Activated CD4-positive, alpha-beta T cell treated with anti-CD3 and anti-CD28 coated beads for 4 hours (primary cell): ENCODE results near the gene PTPRG.

Experiments used
- DNase-seq, 2 donors: peaks; one replicate each; pipeline ENCODE4 v3.0.0-alpha.2; 2020

The PTPRG gene

DNA sequence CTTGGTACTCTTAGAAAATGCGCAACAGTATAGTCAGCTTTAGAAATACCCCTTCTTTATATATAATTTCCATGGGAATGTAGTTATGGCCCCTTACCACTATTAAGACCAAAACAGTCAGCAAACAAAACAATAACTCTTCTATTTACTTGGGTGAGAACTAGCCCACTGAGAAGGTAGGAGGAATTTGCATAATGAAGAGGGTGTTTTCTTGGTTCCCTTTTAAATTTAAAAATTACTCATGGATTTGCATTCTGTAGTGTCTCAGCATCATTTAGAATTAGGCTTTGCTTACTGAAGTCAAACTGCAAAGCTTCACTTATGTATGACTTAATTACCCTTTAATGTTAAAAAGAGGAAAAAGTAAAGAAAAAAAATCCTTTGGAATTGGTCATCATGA, 350.8 kb downstream of the PTPRG start:
- DNase-seq: no peak

DNA sequence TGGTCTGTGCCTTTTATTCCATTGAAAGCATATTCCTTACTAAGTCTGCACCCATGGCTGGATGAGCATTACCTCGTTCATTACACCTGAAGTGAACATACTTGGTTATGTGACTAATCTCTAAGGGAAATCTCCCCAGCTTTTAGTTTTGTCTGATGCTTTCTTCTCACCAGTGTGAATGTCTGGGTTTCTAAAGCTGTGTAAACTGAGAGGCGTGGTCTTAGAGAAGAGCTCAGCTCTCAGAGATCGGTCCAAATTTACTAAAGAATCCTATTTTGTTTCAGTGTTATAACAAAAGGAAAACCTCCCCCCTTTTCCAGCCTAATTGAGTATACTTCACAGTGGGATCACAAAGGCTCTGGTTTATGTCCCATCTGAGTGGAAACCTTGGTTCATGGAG, 352.3 kb downstream of the PTPRG start:
- DNase-seq: no peak

DNA sequence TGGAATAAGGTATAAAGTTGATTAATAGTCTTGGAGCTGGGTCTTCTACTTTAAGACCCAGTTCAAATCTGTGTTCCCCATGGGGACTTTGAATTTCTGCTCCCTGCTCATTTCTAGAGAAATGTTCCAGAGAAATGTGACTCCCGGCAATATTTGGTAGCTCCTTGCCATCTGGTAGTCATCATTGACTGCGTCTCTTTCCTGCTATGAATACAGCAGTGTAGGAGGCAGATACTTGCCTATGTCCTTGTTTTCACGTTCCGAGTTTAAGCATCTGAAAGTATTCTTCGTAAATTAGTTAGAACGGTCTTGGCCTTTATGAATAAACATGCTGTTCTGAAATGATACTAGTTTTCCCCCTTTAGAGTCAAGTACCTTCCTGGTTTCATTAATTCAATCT, 352.9 kb downstream of the PTPRG start:
- DNase-seq: no peak

DNA sequence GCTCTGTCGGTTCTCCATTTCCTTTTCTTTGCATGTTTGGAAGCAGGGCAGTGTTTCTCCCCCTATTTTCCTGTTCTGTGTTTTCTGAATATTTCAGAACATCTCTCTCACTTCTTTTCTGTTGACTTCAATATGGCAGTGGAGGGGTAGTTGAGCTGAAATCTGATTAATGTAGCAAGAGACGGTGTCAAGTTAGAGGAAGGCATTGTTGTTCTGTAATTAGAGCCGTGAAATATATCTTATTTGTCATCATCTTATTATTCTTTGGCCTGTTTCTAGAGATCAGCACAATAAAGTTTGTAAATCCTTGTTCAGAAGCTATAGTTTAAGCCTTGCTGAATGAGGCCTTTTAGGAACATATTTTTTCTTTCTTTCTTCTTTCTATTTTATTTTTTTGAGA, 353.9 kb downstream of the PTPRG start:
- DNase-seq: no peak

DNA sequence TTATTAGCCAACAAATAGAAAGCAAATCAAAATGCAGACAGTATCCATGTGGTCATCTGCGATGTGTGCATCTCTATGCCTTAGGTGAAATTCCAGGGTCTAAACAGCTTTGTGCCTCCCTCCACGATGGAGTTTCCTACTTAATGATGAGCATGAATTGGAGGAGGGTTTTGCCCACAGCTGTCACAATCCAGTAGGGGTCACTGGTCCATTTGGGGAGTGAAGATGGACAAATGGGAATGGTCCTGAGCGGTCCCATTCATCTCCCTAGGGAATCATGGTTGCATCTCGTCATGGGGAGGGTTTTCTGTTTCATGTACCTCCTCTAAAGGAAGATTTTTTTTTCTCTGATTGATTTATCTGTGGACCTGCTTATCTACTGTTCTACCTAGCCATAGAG, 358.0 kb downstream of the PTPRG start:
- DNase-seq: no peak

DNA sequence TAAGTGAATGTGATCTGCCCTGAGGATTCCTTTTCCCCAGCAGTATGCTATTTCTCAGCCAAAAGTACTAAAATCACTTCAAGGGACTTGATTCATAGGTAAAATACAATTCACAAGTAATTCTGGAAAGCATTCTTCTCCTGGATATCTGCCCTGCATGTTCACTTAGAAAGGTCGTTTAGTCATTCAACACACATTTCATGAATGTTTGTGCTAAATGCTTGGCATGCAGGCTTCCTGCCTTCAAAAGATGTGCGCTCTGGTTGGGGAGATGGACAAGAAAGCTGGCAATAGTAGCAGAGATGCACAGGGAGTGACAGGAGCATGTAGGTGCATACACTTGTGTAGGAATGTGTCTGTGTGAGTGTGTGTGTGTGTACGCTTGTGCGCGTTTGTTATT, 360.7 kb downstream of the PTPRG start:
- no peak for DNase-seq

DNA sequence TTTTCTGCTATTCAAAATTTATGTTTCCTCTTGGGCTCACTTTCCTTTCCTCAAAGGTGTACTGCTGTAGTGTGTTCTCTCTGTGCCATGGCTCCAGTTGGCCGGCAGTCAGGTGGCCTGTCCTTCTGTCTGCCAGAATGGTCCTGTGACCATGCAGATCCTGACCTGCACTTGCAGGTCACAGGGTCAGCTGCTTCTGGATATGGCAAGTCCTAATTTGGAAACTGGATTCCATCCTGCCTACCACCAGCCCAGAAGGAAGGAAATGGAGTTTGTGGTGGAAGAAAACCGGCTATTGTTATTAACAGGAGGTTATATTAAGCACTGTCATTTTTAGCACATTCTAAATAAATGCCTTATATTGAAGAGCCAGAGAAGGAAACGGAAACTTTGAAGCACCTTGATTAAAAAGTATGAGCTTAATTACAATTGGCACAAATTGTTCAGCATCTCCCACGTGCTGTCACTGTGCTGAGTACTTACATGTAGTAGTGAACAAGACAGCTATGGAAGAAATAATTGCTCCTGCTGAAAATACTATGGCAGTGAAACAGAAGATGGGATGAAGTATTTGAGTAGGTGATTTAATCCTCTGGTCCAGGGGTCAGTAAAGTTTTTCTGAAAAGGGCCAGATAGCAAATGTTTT, 362.8 kb downstream of the PTPRG start:
- DNase-seq: no peak

DNA sequence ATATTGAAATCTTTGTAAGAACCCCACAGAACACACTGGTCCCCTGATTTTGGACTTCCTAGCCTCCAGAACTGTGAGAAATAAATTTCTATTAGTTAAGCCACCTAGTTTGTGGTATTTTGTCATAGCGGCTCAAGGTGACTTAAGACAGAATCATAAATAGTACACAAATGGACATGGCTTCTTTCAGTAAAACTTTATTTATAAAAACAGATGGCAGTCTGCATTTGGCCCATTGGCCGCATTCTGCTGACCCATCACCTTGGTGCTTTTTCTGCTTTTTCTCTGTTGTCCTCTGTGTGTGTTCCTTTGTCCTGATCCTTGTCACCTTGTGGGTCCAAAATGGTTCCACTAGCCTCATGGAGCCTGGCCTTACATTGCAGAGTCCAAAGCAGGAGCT, 363.6 kb downstream of the PTPRG start:
- no peak for DNase-seq

DNA sequence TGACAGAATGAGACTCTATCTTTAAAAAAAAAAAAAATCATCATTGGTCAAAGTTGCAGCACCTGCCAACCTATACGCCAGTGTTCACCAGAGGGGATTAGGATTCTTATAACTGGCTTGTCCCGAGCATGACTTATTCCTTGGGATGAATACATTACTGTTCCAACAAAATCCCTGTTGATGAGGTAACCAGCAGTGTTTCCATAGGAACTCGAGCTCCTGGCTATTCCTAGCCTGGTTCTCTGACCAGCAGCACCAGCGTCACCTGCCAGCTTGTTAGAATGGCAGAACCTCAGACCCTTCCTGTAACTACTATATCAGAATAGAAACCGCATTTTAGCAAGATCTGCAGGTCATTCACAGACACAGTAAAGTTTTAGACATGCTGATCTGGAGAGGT, 364.4 kb downstream of the PTPRG start:
- DNase-seq: no peak

DNA sequence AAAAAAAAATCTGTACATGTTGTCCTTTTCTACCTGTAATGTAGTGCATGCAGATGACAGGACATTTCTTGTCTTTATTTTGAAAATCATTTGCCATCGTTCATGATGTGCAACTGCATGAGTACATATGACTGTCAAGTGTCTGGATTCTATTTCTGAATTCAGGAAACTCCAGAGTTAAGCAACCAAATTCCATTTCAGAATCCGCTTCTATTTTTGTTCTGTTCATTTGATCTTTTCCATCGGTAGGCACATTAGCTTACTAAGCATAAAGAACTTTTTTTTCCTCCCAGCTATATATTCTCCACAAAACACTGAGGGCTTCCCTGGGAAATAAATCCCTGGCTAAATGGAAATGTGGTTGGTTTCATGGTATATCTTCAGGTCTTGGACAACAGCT, 365.6 kb downstream of the PTPRG start:
- DNase-seq: no peak

DNA sequence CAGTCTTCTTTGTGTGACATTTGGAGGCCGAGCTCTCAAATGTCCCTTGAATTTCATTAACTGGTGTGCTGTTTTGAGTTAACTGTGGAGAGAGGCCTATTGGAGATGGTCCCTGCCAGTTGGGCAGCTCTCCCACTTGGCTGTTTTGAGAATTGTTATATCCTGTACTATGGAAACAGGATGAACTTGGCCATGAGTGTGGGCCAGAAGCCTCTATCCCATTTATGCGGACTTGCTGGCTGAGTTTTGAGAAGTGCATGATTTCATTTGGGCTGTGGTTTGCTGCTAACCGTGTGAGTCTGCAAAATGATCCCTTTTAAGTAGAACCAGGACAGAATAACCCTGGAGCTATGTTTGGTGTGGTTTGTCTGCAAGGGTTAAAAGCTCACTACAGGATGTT, 366.0 kb downstream of the PTPRG start:
- no peak for DNase-seq

DNA sequence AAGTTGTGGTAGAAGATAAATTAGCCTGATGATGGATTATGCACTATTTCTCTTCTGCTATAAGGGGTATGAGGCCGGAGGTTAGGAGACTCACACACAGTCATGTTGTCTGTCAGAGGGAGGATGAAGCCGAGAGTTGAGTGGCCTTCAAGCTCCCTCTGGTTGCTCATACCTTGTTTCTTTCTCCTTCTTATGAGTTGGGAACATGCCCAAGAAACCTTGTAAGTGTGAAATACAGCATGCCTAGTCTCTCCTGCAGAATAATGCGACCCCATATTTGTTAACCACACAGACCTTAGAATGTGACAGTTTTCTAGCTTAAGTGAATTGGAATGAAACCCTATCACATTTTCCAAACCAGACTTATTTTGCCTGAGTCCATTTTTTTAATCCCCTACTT, 366.7 kb downstream of the PTPRG start:
- DNase-seq: no peak

DNA sequence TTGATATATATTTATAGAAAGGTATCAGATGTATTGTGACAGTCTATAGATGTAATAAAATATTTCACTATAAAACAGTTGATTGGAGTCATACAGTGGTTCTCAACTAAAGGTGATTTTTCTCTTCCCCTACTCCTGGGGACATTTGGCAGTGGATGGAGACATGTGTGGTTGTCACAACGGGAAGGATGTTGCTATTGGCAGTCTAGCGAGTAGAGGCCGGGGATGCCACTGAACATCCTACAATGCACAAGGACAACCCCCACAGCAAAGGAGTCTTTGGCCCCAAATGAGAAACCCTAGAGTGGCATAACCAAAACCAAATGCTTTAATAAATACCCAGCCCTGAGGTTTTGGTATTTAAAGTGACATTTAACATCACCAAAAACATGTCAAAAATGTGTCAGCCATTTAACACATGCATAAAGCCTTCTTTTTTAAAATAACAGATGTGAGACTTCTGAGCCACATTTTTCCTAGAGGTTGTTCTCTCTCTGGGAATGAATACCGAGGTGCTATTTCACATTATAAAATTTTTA, 367.5 kb downstream of the PTPRG start:
- no peak for DNase-seq

DNA sequence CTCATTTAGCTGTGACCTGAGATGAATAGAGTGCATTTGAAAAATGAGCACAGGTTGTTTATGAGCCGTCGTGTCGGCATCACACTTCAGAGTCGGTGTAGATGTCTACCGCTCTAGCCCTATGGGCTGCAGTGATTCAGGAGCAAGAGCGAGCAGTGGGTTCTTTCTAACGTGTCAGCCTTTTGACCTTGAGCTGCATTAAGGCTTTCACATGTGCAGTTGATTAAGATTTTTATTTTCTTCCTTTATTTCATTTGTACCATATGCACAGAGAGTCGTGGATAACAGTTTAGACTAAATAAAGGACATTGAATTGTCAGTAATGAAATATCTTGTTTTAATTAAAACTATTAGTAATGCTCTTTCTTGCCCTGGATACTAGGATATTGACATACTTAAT, 368.2 kb downstream of the PTPRG start:
- no peak for DNase-seq

DNA sequence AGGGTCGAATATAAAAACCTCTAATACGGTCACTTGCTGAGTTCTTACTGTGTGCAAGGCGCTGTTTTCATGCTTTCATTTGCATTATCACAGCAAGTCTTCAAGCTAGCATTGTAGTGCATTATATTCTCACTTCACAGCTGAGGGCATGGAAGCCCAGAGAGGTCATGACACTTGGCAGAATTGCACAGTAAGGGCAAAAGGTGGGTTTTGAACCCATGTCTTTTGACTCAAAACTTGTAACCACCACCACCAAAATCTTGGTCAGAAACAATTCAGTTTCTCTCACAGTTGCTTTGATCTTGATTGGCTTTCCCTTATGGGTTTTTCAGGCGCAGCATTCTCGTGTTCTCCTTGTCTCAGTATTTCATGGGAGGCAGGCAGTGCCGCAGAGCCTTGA, 371.1 kb downstream of the PTPRG start:
- DNase-seq: no peak

DNA sequence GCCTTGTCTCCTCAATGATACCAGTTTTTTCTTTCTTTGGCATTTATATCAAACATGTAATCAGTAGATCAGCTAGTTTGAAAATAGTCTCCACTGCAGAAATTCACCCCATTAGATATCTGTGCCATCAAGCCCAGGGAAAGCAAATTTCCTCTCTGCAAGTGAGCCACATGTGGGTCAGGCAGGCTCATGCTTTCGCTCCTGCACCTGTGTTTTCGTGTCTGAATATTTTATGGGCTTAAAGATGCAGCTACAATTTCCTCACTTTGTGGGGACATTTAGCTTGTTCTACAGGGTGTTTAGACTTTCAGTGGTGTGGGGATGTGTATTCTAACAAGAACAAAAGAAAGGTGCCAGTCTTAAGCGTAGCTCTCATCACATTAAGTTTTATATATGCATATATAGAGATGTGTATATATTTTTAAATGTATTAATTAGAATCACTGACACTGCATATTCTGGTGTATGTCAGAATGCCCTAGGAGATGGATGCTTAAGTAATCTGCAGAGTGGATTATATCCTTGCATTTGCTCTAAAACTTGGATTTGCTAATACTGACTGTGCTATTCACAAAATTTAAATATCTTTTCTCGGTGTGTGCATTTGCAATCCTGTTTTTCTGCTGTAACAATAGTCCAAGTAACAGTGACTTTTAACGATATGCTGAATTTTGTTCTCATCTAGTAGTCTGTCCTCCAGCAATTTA, 372.6 kb downstream of the PTPRG start:
- no peak for DNase-seq

DNA sequence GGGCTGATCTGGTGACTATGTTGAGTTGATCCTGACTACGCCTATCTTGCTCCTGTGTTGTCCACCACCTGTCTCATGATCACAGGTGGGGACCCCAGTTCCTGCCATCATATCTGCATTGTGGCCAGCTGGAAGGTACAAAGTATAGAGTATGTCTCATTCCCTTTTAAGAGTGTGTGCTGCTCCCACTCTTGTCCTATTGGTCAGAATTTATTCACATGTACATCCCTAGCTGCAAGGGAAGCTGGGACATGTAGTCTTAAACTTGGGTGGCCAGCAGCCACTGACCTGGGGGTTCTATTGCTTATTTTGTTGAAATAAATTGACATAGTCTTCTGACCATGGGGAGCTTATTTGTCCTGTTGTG, 373.1 kb downstream of the PTPRG start:
- no peak for DNase-seq

DNA sequence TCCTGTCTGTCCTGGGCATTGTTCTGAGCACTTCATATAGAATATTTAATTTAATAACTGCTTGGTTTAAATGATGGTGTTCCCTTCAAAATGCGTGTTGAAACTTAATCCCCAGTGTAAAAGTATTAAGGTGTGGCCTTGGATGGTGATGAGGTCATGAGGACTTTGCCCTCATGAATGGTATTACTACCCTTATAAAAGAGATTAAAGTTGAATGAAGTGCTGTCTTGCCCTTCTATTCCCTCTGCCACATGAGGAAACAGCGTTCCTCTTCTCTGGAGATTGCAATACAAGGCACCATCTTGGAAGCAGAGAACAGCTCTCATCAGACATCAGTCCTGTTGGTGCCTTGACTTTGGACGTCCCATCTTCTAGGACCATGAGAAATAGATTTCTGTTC, 374.4 kb downstream of the PTPRG start:
- no peak for DNase-seq

DNA sequence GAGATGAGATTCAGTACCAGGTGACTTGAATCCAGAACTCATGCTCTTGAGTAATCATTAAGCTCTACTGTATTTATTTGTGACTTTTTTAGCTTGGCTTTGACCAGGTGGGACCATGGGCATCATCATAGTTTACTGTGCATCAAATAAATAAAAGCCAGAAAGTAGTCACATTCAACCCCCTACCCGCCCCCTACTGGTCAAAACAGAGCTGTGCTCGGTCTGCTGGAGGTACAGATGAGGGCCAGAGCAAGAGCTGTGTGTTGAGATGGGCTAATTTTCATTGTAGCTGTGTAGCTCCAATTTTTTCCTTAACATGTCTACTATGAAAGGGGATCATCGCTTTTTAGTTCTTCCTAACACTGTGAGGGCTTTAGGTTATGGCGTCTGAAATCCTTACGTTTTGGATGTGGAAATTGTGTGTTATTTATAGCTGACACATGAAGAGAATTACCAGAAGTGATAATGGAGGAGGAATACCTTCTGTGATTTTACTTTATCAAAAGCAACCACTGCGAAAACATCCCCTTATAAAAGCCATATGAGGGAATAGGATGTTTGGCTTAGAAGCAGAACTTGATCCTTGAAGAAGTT, 375.1 kb downstream of the PTPRG start:
- DNase-seq: no peak

DNA sequence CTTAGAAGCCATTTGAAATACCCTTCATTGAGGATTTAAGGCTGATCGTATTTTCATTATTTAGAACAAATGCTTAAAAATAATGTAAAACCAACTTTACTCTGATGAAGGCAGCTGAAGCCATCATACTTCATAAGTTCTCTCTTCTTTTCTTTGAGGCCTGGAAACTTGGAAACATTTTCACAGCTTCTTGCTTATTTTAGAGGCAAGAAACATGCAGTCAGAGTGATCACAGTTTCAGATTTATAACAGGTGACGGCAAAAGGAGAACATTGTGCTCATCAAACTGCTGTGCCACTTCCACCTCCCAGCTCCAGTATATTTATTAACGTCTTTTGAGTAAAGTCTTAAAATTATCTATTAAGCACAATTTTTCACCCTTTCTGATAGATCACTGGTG, 376.1 kb downstream of the PTPRG start:
- DNase-seq: no peak

DNA sequence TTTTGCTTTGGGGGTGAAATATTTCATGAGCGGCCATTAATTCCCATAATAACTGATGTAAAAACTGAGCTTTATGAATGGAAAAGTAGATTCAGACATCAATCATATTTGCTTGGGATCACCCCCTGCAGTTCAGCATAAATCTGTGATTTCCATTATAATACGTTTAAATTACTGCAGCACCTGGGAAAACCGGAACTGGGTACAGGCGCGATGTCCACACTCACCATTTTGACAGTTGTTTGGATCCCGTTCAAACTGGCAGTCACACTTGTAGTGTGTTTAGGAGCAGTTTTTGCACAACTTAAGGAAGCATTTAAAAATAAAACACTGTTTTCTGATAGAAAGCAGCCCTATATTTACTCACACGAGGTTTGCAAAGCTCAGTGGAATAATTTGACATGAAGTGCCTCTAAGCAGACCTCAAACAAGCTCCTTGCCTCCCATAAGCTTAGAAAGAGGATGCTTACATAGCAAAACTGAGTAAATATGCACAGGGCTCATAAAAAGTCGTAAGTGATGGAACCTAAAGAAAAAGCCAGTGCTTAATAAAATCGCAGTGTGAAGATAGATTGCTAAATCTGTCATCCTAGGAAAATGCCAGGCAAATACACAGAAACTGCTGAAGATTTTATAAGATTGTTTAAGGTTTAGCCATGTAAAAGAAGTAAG, 377.6 kb downstream of the PTPRG start:
- DNase-seq: no peak

DNA sequence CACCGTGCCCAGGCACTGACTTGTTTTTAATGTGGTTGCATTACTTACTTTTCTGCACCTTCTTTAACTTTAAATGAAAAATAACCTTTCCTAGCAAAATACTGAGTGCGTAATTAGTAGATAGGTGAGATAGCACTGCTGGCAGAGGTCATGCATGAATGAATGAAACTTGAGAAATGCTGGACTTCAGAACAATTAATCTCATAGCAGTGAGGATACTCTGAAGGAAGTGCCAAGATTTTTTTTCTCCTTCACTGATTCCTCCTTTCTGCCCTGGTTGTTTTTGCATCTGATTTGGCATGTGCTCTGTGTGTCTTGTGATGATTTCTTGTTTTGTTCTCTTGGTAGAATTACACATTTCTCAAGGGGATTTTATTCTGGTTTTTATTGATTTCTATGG, 378.9 kb downstream of the PTPRG start:
- no peak for DNase-seq

DNA sequence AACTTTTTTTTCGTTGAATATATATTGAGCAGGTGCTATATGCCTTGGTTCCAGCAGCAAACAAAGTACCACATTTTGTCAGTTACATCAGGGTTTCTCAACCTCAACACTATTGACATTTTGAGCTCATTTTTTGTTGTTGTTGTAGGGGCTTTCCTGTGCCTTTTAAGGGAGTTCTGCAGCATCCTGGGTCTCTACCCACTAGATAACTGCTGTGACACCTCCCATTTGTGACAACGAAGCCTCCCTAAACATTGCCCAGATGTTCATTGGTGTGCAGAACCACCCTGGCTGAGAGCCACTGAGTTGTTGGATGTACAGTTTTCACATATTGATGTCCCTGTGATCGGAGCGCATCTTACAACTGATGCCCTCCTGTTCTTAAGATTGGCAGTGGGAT, 382.6 kb downstream of the PTPRG start:
- no peak for DNase-seq

DNA sequence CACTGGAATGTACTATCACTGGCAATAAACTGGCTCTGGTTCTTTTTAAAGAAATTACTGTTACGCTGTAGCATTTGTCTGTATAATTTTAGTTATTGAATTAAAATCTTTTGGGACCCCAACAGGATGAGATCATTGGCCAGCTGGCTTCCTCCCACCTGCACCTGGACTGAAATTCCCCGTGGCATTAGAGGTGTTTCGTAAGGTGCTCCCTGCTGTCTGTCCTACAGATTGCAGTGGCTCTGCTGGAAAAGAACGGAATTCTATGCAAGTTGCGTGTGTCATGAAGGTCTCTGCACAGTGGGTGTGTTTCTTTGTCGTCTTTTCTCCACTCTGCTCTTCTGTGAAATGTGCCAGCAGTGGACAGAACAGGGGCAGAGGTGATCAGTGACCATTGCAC, 383.4 kb downstream of the PTPRG start:
- no peak for DNase-seq
